Measurements from ENCODE around the gene MAMLD1.

The MAMLD1 gene

DNA sequence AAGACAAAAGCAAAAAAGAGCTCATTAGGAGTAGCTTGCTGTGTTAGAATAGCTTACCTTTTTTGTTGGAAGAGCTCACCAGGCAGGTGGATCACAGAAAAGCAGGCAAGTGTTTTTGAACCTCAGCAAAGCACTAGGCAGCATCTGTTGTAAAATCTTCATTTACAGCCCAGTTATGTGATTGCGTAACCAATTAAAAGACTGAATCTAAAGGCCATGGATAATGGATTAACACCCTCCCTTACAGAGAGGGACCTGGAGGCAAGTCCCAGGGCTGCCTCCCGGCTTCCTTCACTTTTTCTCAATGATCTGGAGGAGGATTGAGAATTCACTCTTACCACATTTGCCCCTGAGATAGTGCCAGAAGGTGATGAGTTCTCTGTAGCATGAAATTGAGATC lies 51.1 kb downstream of the MAMLD1 start:
- no peaks in the 10 kb centered on the region for H3K9me3 ChIP-seq
- H3K36me3 ChIP-seq: no peaks in the 10 kb centered on the region
- no peak overlapping the region for H3K27ac ChIP-seq
- H3K27me3 ChIP-seq: no peaks in the 10 kb centered on the region
- TF ChIP-seq, protein P1, sequence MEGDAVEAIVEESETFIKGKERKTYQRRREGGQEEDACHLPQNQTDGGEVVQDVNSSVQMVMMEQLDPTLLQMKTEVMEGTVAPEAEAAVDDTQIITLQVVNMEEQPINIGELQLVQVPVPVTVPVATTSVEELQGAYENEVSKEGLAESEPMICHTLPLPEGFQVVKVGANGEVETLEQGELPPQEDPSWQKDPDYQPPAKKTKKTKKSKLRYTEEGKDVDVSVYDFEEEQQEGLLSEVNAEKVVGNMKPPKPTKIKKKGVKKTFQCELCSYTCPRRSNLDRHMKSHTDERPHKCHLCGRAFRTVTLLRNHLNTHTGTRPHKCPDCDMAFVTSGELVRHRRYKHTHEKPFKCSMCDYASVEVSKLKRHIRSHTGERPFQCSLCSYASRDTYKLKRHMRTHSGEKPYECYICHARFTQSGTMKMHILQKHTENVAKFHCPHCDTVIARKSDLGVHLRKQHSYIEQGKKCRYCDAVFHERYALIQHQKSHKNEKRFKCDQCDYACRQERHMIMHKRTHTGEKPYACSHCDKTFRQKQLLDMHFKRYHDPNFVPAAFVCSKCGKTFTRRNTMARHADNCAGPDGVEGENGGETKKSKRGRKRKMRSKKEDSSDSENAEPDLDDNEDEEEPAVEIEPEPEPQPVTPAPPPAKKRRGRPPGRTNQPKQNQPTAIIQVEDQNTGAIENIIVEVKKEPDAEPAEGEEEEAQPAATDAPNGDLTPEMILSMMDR (IDR thresholded peaks at IDR 0.05): no peak
- H3K4me3 ChIP-seq: no peak overlapping the region
- intact Hi-C loops (cut with DNase I; ENCODE audit: low total_unique reads): no loop called here
- no peak for DNase-seq
- no peaks in the 10 kb centered on the region for H3K4me1 ChIP-seq

DNA sequence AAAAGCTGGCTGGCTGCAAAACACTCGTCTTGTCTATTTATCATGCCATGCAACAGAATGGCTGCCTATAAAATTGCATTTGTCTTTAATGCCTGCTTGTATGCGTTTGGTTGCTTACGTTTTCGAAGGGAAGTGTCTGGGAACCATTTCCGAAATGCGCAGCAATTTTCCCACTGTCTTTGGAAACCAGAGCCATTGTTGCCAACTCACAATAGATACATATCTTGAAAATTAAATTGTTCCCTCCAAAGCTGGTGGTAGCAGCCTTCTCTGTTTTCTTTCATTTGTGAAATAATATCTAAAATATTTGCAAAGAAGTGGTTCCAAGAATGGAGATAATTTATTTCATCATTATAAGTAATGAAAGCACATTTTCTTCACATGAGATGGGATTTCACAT lies 53.4 kb downstream of the MAMLD1 start:
- TF ChIP-seq, protein P1 (IDR thresholded peaks at IDR 0.05): no peak
- no peak overlapping the region for H3K27ac ChIP-seq
- intact Hi-C loops (cut with DNase I; ENCODE audit: low total_unique reads): no loop called here
- no peak for DNase-seq
- H3K36me3 ChIP-seq: no peaks in the 10 kb centered on the region
- H3K9me3 ChIP-seq: no peaks in the 10 kb centered on the region
- H3K4me3 ChIP-seq: no peak overlapping the region
- no peaks in the 10 kb centered on the region for H3K4me1 ChIP-seq
- H3K27me3 ChIP-seq: no peaks in the 10 kb centered on the region

DNA sequence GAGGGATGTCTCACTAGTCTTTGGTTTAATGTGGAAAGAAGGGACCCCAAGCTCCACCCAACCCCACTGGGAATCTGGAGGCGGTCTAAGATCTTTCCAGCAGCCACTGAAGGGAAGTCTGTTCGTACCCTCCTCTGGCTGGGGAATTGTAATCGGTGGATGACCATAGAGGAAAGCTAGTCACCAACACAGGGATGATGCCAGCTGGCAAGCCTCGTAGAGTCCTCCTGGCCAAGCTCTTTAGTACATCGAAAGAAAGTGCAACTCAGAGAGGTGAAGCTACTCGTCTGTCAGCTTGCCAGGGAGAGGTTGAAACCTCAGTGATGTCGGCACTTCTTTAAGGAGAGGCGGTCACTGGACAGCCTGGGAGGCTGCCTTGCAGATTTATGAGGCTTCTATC lies 58.7 kb downstream of the MAMLD1 start:
- Histone ChIP-seq H3K27ac (no peak overlapping the region), H3K9me3 (no peaks in the 10 kb centered on the region), H3K27me3 (no peaks in the 10 kb centered on the region), H3K36me3 (no peaks in the 10 kb centered on the region), H3K4me1 (no peaks in the 10 kb centered on the region), H3K4me3 (no peak overlapping the region)
- DNase-seq: peak; percentile 24 to 63
- intact Hi-C loops (cut with DNase I; ENCODE audit: low total_unique reads): no loop called here
- TF ChIP-seq, protein P1 (IDR thresholded peaks at IDR 0.05): no peak

DNA sequence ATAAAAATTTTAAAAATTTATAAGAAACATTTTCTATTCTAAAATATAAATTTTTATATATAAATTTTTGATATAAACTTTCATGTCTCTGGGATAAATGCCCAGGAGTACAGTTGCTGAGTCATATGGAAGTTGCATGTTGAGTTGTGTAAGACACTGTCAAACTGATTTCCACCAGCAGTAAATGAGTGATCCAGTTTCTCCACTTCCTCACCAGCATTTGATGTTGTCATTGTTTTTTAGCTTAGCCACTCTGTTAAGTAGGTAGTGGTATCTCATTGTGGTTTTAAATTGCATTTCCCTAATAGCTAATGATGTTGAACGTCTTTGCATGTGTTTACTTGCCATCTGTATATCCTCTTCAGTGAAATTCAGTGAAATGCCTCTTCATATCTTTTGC lies 66.5 kb downstream of the MAMLD1 start:
- Histone ChIP-seq H3K4me1 (no peaks in the 10 kb centered on the region), H3K27me3 (no peaks in the 10 kb centered on the region), H3K9me3 (no peaks in the 10 kb centered on the region), H3K4me3 (no peak overlapping the region), H3K27ac (no peak overlapping the region), H3K36me3 (no peaks in the 10 kb centered on the region)
- no peak for DNase-seq
- TF ChIP-seq, protein P1 (IDR thresholded peaks at IDR 0.05): no peak
- intact Hi-C loops (cut with DNase I; ENCODE audit: low total_unique reads): no loop called here

DNA sequence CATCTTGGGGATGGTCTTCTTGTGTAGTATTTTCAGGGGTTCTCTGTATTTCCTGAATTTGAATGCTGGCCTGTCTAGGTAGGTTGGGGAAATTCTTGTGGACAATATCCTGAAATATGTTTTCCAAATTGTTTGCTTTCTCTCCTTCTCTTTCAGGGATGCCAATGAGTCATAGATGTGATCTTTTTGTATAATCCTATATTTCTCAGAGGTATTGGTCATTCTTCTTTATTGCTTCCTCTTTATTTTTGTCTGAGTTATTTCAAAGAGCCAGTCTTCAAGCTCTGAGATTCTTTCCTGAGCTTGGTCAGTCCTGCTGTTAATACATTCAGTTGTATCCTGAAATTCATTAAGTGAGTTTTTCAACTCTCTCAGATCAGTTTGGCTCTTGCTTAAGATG lies 73.1 kb downstream of the MAMLD1 start:
- no peaks in the 10 kb centered on the region for H3K9me3 ChIP-seq
- no peak overlapping the region for H3K27ac ChIP-seq
- TF ChIP-seq, protein P1 (IDR thresholded peaks at IDR 0.05): no peak
- H3K4me1 ChIP-seq: no peaks in the 10 kb centered on the region
- intact Hi-C loops (cut with DNase I; ENCODE audit: low total_unique reads): no loop called here
- DNase-seq: no peak
- H3K4me3 ChIP-seq: no peak overlapping the region
- no peaks in the 10 kb centered on the region for H3K36me3 ChIP-seq
- H3K27me3 ChIP-seq: no peaks in the 10 kb centered on the region

DNA sequence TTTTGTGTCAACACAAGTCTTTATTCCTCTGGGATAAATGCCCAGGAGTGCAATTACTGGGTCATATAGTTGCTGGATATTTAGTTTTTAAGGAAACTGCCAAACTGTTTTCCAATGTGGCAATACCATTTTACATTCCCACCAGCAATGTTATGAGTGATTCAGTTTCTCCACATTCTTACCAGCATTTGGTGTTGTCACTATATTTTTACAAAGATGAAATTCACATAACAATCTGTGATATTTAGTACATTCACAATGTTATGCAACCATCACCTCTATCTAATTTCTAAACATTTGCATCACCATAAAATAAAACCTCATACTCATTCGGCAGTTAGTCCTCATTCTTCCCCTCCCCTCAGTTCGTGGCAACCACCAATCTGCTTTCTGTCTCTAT lies 75.0 kb downstream of the MAMLD1 start:
- Histone ChIP-seq H3K27me3 (no peaks in the 10 kb centered on the region), H3K4me1 (no peaks in the 10 kb centered on the region), H3K4me3 (no peak overlapping the region), H3K36me3 (no peaks in the 10 kb centered on the region), H3K9me3 (no peaks in the 10 kb centered on the region), H3K27ac (no peak overlapping the region)
- TF ChIP-seq, protein P1 (IDR thresholded peaks at IDR 0.05): no peak
- intact Hi-C loops (cut with DNase I; ENCODE audit: low total_unique reads): no loop called here
- DNase-seq: no peak

All from tibial artery (tissue), 4 donors.